Measurements from ENCODE around the gene SMIM31. TPM values are rescaled to one million over a fixed set of nuclear protein-coding genes. Genes with fewer than 3 reads are reported as not detected.

The SMIM31 gene
- total RNA-seq, 4 donors from 2014 or later, result not detected

DNA sequence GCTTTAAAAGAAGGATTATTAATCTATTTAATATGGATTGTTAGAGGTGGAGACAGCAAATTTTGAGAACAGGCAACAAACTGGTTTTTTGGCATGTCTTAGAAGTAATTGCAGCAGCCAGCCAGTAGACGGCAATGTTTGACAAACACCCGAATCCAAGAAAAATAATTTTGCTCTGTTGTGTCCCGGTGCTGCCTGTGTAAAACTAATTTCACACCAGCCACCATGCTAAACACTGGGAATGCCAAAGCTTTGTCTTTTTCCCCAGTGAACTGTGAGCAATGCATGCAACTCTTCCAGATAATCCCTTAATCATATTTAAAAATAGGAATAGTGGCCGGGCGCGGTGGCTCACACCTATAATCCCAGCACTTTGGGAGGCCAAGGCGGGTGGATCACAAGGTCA lies 25.9 kb downstream of the SMIM31 start:
- Histone ChIP-seq H3K27ac (no peak overlapping the region), H3K36me3 (no peaks in the 10 kb centered on the region), H3K27me3 (no peaks in the 10 kb centered on the region), H3K4me1 (no peaks in the 10 kb centered on the region), H3K4me3 (no peak overlapping the region), H3K9me3 (no peaks in the 10 kb centered on the region)
- TF ChIP-seq POLR2A (IDR thresholded peaks at IDR 0.05), result no peak
- TF ChIP-seq, protein P1, sequence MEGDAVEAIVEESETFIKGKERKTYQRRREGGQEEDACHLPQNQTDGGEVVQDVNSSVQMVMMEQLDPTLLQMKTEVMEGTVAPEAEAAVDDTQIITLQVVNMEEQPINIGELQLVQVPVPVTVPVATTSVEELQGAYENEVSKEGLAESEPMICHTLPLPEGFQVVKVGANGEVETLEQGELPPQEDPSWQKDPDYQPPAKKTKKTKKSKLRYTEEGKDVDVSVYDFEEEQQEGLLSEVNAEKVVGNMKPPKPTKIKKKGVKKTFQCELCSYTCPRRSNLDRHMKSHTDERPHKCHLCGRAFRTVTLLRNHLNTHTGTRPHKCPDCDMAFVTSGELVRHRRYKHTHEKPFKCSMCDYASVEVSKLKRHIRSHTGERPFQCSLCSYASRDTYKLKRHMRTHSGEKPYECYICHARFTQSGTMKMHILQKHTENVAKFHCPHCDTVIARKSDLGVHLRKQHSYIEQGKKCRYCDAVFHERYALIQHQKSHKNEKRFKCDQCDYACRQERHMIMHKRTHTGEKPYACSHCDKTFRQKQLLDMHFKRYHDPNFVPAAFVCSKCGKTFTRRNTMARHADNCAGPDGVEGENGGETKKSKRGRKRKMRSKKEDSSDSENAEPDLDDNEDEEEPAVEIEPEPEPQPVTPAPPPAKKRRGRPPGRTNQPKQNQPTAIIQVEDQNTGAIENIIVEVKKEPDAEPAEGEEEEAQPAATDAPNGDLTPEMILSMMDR (IDR thresholded peaks at IDR 0.05), result peak in 5 of 6 experiments; percentile 44 to 77 (median 51)
- no peak for DNase-seq
- intact Hi-C loops (cut with DNase I), result no loop called here
- WGBS, 2 donors, result 0 to 53% methylated on average over 3 to 7 of the region's 7 CpGs

DNA sequence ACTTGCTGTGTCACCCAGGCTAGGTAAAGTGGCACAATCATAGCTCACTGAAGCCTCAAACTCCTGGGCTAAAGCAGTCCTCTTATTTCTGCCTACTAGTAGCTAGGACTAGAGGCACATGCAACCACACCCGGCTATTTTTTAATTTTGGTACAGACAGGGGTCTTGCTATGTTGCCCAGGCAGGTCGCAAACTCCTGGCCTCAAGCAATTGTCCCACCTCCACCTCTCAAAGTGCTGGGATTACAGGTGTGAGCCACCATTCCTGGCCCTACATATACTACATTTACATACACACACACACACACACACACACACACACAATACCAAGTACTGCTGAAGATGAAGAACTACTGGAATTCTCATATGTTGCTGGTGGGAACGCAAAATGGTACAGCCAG lies 26.9 kb downstream of the SMIM31 start:
- Histone ChIP-seq H3K36me3 (no peaks in the 10 kb centered on the region), H3K4me3 (no peak overlapping the region), H3K27me3 (no peaks in the 10 kb centered on the region), H3K9me3 (no peaks in the 10 kb centered on the region), H3K27ac (no peak overlapping the region), H3K4me1 (no peaks in the 10 kb centered on the region)
- 91% methylated on average over 3 of the region's 3 CpGs for WGBS, 2 donors
- no peak for DNase-seq
- intact Hi-C loops (cut with DNase I), result no loop called here
- TF ChIP-seq POLR2A (IDR thresholded peaks at IDR 0.05), result no peak

DNA sequence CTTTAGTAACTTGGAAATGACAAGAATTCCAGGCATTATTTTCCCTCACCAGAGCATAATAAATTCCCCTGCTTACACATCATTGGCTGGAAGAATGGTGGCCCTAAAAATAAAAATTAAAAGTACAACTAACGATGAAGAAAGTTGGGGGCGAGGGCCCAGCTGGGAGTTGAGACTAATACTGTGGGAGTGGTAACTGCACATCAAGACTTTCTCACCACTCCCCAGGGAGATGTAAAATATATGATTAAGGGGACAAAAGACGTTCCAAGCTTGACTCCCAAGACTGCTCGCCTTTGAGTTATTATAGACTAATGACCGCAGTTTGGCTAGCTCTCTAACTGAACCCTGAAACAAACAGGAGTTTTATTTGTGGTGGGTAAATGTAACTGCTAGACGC lies 30.0 kb downstream of the SMIM31 start:
- H3K27me3 ChIP-seq, result no peaks in the 10 kb centered on the region
- H3K9me3 ChIP-seq, result no peaks in the 10 kb centered on the region
- H3K27ac ChIP-seq, result no peak overlapping the region
- intact Hi-C loops (cut with DNase I), result no loop called here
- DNase-seq, result no peak
- H3K36me3 ChIP-seq, result no peaks in the 10 kb centered on the region
- TF ChIP-seq, protein P1 (IDR thresholded peaks at IDR 0.05), result no peak
- no peak for TF ChIP-seq POLR2A (IDR thresholded peaks at IDR 0.05)
- H3K4me1 ChIP-seq, result no peaks in the 10 kb centered on the region
- 62 to 66% methylated on average over 6 of the region's 6 CpGs for WGBS, 2 donors
- H3K4me3 ChIP-seq, result no peak overlapping the region

DNA sequence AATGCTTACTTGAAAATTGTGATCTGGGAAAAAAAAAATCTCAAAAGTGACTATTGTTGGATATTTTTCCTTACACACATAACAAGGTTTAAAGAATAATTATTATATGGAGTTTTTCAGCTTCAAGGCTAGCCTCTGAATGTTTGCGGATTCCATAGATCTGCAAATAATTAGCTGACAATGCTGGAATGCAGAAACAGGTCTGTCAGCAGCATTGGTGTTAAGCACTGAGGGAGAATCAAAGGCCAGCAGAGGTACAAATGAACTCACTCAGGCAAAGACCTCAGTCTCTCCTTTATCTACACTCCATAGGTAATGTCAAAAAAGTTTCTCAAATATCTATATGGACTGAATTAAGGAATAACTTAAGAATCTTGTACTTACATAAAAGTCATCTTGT lies 35.1 kb downstream of the SMIM31 start:
- H3K4me3 ChIP-seq, result no peak overlapping the region
- WGBS, 2 donors, result 77 to 96% methylated on average over 1 of the region's 1 CpG
- no peaks in the 10 kb centered on the region for H3K27me3 ChIP-seq
- H3K4me1 ChIP-seq, result no peaks in the 10 kb centered on the region
- no peaks in the 10 kb centered on the region for H3K9me3 ChIP-seq
- H3K36me3 ChIP-seq, result no peaks in the 10 kb centered on the region
- TF ChIP-seq, protein P1 (IDR thresholded peaks at IDR 0.05), result no peak
- no peak for TF ChIP-seq POLR2A (IDR thresholded peaks at IDR 0.05)
- no peak for DNase-seq
- intact Hi-C loops (cut with DNase I), result no loop called here
- H3K27ac ChIP-seq, result no peak overlapping the region

DNA sequence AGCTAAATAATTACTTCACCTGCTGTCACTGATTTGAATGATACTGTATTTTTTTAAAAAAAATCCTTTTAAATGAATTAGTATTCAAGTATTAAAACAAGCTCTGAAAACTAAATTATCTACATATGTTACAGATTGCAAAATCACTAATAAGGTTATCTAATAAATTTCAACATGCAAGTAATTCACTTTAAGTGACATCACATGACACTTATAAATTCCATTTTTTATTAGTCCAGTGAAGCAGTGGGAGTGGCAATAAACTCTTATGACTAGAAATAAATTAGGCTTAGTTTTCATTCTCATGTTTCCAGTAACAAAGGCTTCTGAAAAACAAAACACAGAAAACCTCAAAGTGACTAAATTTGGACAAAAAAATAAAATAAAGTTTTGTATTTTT lies 36.3 kb downstream of the SMIM31 start:
- Histone ChIP-seq H3K4me1 (no peaks in the 10 kb centered on the region), H3K36me3 (no peaks in the 10 kb centered on the region), H3K27ac (no peak overlapping the region), H3K9me3 (no peaks in the 10 kb centered on the region), H3K27me3 (no peaks in the 10 kb centered on the region), H3K4me3 (no peak overlapping the region)
- DNase-seq, result no peak
- intact Hi-C loops (cut with DNase I), result no loop called here
- TF ChIP-seq POLR2A (IDR thresholded peaks at IDR 0.05), result no peak
- TF ChIP-seq, protein P1 (IDR thresholded peaks at IDR 0.05), result no peak

DNA sequence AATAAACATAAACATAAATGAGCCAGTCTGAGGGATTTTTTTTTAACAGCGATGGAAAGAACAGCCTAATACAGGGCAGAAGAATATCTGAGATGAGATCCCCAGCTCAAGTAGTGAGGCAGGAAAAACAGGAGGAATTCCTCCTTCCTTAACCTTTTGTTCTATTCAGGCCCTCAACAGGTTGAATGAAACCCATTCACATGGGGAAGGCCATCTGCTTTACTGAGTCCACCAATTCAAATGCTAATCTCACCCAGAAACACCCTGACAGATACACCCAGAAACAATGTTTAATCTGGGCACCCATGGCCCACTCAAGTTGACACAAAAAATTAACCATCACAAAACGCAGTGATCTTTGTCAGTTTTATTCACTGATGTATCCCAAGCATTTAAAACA lies 45.5 kb downstream of the SMIM31 start:
- no peaks in the 10 kb centered on the region for H3K36me3 ChIP-seq
- no peak overlapping the region for H3K4me3 ChIP-seq
- H3K27ac ChIP-seq, result no peak overlapping the region
- TF ChIP-seq, protein P1 (IDR thresholded peaks at IDR 0.05), result no peak
- no peak for TF ChIP-seq POLR2A (IDR thresholded peaks at IDR 0.05)
- no peaks in the 10 kb centered on the region for H3K4me1 ChIP-seq
- DNase-seq, result no peak
- 51 to 58% methylated on average over 2 of the region's 2 CpGs for WGBS, 2 donors
- no peaks in the 10 kb centered on the region for H3K27me3 ChIP-seq
- no peaks in the 10 kb centered on the region for H3K9me3 ChIP-seq
- intact Hi-C loops (cut with DNase I), result no loop called here
